ENCODE data around the gene CCNA2.

Gene CCNA2

DNA sequence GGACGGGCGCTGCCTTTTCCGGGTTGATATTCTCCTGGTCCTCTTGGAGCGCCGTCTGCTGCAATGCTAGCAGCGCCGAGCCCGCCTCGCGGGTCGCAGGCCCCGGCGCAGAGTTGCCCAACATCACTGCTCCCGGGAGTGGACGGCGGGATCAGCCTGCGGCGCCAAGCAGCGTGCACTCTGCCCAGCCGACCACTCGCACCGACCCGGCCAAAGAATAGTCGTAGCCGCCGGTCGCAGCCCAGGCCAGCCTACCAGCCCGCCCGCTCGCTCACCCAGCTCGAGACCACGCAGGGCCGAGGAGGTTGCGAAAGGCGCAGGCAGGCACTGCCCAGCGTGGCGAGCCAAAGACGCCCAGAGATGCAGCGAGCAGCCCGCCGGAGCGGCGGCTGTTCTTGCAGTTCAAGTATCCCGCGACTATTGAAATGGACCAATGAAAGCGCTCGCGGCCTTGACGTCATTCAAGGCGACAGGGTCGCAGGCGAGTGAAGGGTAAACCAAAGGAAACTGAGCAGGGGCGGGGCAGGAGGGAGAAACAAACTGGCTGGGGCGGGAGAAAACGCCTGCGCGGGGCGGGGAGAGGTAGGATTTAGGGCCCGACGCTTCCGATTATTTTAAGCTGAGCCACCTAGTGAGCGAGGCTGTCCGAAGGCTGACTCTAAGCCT is at the start of gene CCNA2:
CCNA2 (minus strand) TSS at position 379 of the 666 bp plus-strand sequence; CDS start at position 124, 255 bp downstream.
- TF ChIP-seq OSR1 (CRISPR knock-in tag; IDR thresholded peaks at IDR 0.05) (no peak), TOX (CRISPR knock-in tag; IDR thresholded peaks at IDR 0.05; ENCODE audit: borderline replicate concordance) (no peak), RARB (CRISPR knock-in tag; IDR thresholded peaks at IDR 0.05) (no peak)
- TF ChIP-seq, protein P1, sequence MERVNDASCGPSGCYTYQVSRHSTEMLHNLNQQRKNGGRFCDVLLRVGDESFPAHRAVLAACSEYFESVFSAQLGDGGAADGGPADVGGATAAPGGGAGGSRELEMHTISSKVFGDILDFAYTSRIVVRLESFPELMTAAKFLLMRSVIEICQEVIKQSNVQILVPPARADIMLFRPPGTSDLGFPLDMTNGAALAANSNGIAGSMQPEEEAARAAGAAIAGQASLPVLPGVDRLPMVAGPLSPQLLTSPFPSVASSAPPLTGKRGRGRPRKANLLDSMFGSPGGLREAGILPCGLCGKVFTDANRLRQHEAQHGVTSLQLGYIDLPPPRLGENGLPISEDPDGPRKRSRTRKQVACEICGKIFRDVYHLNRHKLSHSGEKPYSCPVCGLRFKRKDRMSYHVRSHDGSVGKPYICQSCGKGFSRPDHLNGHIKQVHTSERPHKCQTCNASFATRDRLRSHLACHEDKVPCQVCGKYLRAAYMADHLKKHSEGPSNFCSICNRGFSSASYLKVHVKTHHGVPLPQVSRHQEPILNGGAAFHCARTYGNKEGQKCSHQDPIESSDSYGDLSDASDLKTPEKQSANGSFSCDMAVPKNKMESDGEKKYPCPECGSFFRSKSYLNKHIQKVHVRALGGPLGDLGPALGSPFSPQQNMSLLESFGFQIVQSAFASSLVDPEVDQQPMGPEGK (CRISPR knock-in tag; IDR thresholded peaks at IDR 0.05; ENCODE audit: borderline replicate concordance) = no peak
- ATAC-seq = peak; percentile 88

DNA sequence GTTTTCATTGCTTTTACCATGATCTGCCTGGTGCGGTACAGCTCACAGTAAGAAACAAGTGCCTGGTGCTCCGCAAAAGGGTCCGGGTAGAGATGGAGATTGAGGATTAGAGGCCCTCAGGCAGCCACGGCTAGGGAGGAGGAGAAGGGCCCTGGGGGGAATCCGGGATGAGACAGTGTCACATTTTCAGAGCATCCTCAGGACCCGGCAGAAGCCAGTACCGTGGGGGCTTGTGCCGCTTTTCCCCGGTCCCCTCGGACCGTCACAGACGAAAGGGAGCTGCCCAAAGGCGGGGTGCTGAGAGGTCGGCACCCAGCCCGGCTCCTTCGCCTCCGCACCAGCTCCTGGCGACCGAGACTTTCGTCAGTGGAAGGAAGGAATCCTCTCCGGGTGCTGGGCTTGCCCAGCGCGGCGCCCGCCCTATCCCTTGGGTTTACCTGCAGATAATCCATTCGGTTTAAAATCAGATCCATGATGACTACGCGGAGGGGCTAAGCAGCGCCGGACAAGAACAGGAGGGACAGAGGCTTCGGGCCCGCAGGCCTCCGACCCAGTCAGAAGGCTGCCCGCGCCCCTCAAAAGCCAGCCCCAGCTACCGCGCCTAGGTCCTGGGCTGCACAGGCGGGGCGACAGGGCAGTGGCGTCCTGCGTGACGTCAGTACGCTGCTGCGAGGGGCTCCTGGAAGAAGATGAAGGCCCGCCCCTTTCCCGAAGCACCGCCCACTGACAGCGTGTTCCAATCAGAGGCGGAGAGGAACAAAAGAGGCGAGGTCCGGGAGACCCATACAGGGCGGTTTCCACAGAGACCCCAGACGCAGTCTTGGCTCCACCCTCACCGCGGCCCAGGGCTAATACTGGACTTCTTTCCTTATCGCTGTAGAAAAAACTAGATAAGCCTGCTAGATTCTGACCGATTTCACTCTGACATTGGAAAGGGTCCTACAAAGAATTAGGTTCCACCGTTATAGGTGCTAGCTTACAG is 46.4 kb upstream of the CCNA2 start, which contains the start of gene BBS7:
BBS7 (minus strand) TSS at position 634 of the 982 bp plus-strand sequence; CDS start at position 473, 161 bp downstream.
- TF ChIP-seq CSDC2 (CRISPR knock-in tag; IDR thresholded peaks at IDR 0.05) (no peak), ZNF70 (CRISPR knock-in tag; IDR thresholded peaks at IDR 0.05) (no peak), TCF4 (CRISPR knock-in tag; IDR thresholded peaks at IDR 0.05; ENCODE audit: borderline replicate concordance) (no peak; the same call in 1 of the 2 replicates), GLIS3 (CRISPR knock-in tag; IDR thresholded peaks at IDR 0.05) (no peak)
- TF ChIP-seq, protein P2, sequence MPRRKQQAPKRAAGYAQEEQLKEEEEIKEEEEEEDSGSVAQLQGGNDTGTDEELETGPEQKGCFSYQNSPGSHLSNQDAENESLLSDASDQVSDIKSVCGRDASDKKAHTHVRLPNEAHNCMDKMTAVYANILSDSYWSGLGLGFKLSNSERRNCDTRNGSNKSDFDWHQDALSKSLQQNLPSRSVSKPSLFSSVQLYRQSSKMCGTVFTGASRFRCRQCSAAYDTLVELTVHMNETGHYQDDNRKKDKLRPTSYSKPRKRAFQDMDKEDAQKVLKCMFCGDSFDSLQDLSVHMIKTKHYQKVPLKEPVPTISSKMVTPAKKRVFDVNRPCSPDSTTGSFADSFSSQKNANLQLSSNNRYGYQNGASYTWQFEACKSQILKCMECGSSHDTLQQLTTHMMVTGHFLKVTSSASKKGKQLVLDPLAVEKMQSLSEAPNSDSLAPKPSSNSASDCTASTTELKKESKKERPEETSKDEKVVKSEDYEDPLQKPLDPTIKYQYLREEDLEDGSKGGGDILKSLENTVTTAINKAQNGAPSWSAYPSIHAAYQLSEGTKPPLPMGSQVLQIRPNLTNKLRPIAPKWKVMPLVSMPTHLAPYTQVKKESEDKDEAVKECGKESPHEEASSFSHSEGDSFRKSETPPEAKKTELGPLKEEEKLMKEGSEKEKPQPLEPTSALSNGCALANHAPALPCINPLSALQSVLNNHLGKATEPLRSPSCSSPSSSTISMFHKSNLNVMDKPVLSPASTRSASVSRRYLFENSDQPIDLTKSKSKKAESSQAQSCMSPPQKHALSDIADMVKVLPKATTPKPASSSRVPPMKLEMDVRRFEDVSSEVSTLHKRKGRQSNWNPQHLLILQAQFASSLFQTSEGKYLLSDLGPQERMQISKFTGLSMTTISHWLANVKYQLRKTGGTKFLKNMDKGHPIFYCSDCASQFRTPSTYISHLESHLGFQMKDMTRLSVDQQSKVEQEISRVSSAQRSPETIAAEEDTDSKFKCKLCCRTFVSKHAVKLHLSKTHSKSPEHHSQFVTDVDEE (CRISPR knock-in tag; IDR thresholded peaks at IDR 0.05) = no peak
- TF ChIP-seq, protein P1 (CRISPR knock-in tag; IDR thresholded peaks at IDR 0.05; ENCODE audit: borderline replicate concordance) = no peak
- peak; percentile 94 for ATAC-seq

DNA sequence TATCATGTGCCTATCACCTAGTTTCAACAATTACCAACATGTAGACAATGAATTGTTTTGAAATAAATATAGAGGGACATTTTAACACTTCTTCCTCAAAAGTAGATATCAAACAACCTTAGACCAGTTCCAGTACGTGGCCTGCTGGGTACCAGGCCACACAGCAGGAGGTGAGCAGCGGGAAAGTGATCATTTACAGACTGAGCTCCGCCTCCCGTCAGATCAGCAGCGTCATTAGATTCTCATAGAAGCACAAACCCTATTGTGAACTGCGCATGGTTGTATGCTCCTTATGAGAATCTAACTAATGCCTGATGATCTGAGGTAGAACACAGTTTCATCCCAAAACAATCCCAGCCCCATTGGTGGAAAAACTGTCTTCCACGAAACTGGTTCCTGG is 40.1 kb upstream of the CCNA2 start:
- TF ChIP-seq, protein P3, sequence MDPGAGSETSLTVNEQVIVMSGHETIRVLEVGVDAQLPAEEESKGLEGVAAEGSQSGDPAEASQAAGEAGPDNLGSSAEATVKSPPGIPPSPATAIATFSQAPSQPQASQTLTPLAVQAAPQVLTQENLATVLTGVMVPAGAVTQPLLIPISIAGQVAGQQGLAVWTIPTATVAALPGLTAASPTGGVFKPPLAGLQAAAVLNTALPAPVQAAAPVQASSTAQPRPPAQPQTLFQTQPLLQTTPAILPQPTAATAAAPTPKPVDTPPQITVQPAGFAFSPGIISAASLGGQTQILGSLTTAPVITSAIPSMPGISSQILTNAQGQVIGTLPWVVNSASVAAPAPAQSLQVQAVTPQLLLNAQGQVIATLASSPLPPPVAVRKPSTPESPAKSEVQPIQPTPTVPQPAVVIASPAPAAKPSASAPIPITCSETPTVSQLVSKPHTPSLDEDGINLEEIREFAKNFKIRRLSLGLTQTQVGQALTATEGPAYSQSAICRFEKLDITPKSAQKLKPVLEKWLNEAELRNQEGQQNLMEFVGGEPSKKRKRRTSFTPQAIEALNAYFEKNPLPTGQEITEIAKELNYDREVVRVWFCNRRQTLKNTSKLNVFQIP (CRISPR knock-in tag; IDR thresholded peaks at IDR 0.05; ENCODE audit: borderline replicate concordance, low read depth) = no peak
- TF ChIP-seq, protein P2 (CRISPR knock-in tag; IDR thresholded peaks at IDR 0.05) = no peak
- TF ChIP-seq TCF4 (CRISPR knock-in tag; IDR thresholded peaks at IDR 0.05; ENCODE audit: borderline replicate concordance) (no peak), BACH2 (CRISPR knock-in tag; IDR thresholded peaks at IDR 0.05; ENCODE audit: borderline replicate concordance) (no peak), ZNF565 (CRISPR knock-in tag; conservative IDR thresholded peaks at IDR 0.05; ENCODE audit: low read depth) (no peak)
- TF ChIP-seq, protein P1 (CRISPR knock-in tag; IDR thresholded peaks at IDR 0.05; ENCODE audit: borderline replicate concordance) = no peak
- ATAC-seq = no peak

All from SK-N-SH treated with all-trans-retinoic acid at 6 μM for 48 hours (cell line).